ENCODE measurements around the gene CLDN19.
"Not testable (repeated sequence)": the region's sequence is repeated elsewhere in the genome, so short reads cannot be mapped to it uniquely, and the experiment has no call there.

The CLDN19 gene

GRCh38 chr1:42761567-42761966 is 21.5 kb upstream of the CLDN19 start:
- TF ChIP-seq ZFX (IDR thresholded peaks at IDR 0.05; ENCODE audit: borderline replicate concordance) (no peak), CTCF (IDR thresholded peaks at IDR 0.05) (no peak)
- no peak overlapping the region for H3K27ac ChIP-seq

- H3K27ac ChIP-seq: no peak overlapping the region
- TF ChIP-seq ZFX (IDR thresholded peaks at IDR 0.05; ENCODE audit: borderline replicate concordance) (no peak), CTCF (IDR thresholded peaks at IDR 0.05) (no peak)
Measured at GRCh38 chr1:42759114-42759513, 19.1 kb upstream of the CLDN19 start.

- TF ChIP-seq CTCF (IDR thresholded peaks at IDR 0.05): no peak
- TF ChIP-seq ZFX (IDR thresholded peaks at IDR 0.05; ENCODE audit: borderline replicate concordance): no peak
- no peak overlapping the region for H3K27ac ChIP-seq
Measured at GRCh38 chr1:42758641-42759040, 18.6 kb upstream of the CLDN19 start.

- TF ChIP-seq CTCF (IDR thresholded peaks at IDR 0.05) (no peak), ZFX (IDR thresholded peaks at IDR 0.05; ENCODE audit: borderline replicate concordance) (no peak)
- H3K27ac ChIP-seq: no peak overlapping the region
Measured at GRCh38 chr1:42757892-42758275, 17.8 kb upstream of the CLDN19 start.

GRCh38 chr1:42756956-42757891 is 17.2 kb upstream of the CLDN19 start:
- peak; percentile 81 for TF ChIP-seq CTCF (IDR thresholded peaks at IDR 0.05)
- TF ChIP-seq ZFX (IDR thresholded peaks at IDR 0.05; ENCODE audit: borderline replicate concordance): no peak
- no peak overlapping the region for H3K27ac ChIP-seq

- TF ChIP-seq ZFX (IDR thresholded peaks at IDR 0.05; ENCODE audit: borderline replicate concordance) (no peak), CTCF (IDR thresholded peaks at IDR 0.05) (no peak)
- no peak overlapping the region for H3K27ac ChIP-seq
Measured at GRCh38 chr1:42753070-42753469, 13.0 kb upstream of the CLDN19 start.

- TF ChIP-seq CTCF (IDR thresholded peaks at IDR 0.05): no peak
- TF ChIP-seq ZFX (IDR thresholded peaks at IDR 0.05; ENCODE audit: borderline replicate concordance): no peak
- H3K27ac ChIP-seq: no peak overlapping the region
Measured at GRCh38 chr1:42752284-42752683, 12.2 kb upstream of the CLDN19 start.

- H3K27ac ChIP-seq: not testable (repeated sequence)
Measured at GRCh38 chr1:42751511-42752070, 11.6 kb upstream of the CLDN19 start.
